CD4-positive, CD25-positive, alpha-beta regulatory T cell (primary cell): ENCODE results near the gene ABO. TPM values are rescaled to one million over a fixed set of nuclear protein-coding genes. Genes with fewer than 3 reads are reported as not detected.

ENCODE experiments used
- ATAC-seq, 2 donors: fragments of 150-1000 bp; cut with Tn5 transposase; one replicate each; pipeline ENCODE4 v1.10.0; 2021; ENCODE audit warnings: low read depth in 2 of 2, moderate number of reproducible peaks in 2 of 2, moderate library complexity in 1 of 2
- DNase-seq, 3 donors: peaks; one replicate each; pipeline versions ENCODE4 v3.0.0 to v3.0.0-alpha.2; 2012 to 2022; ENCODE audit warnings: mixed read lengths in 1 of 3
- H3K27ac ChIP-seq: one replicate; pipeline ENCODE4 v1.7.0; 2013; ENCODE audit warnings: mild to moderate bottlenecking, low read length; ENCODE audit not compliant: insufficient read depth, poor library complexity, severe bottlenecking
- H3K27me3 ChIP-seq: one replicate; pipeline ENCODE4 v1.7.0; 2013; ENCODE audit warnings: low read length; ENCODE audit not compliant: control insufficient read depth, insufficient read depth
- H3K36me3 ChIP-seq: one replicate; pipeline ENCODE4 v1.7.0; 2013; ENCODE audit warnings: mild to moderate bottlenecking, low read length, moderate library complexity; ENCODE audit not compliant: control insufficient read depth, insufficient read depth
- H3K4me1 ChIP-seq: 2 replicates; pipeline ENCODE4 v1.7.0; 2013; ENCODE audit warnings: mild to moderate bottlenecking, low read length; ENCODE audit not compliant: insufficient read depth, control insufficient read depth, poor library complexity, severe bottlenecking
- H3K4me3 ChIP-seq: one replicate; pipeline ENCODE4 v1.7.0; 2013; ENCODE audit warnings: low read depth, mild to moderate bottlenecking, low read length, moderate library complexity
- H3K9me3 ChIP-seq, 2 experiments: 1 replicate in 1 of 2; 2 replicates in 1 of 2; pipeline ENCODE4 v1.7.0; 2013; ENCODE audit warnings: low read length in 2 of 2, mild to moderate bottlenecking in 1 of 2, moderate library complexity in 1 of 2; ENCODE audit not compliant: control insufficient read depth in 2 of 2
- H3K27ac Mint-ChIP-seq, 3 donors: one replicate each; pipeline ENCODE4 v1.8.0; 2020 to 2022; ENCODE audit warnings: mild to moderate bottlenecking in 3 of 3, mixed read lengths in 3 of 3, moderate library complexity in 2 of 3
- H3K27me3 Mint-ChIP-seq: one replicate; pipeline ENCODE4 v1.8.0; 2022; ENCODE audit warnings: mild to moderate bottlenecking, mixed read lengths
- H3K36me3 Mint-ChIP-seq: one replicate; pipeline ENCODE4 v1.8.0; 2020; ENCODE audit warnings: mixed read lengths
- H3K4me1 Mint-ChIP-seq, 4 donors: one replicate each; pipeline ENCODE4 v1.8.0; 2020 to 2022; ENCODE audit warnings: mixed read lengths in 4 of 4, mild to moderate bottlenecking in 1 of 4
- H3K4me3 Mint-ChIP-seq, 4 donors: one replicate each; pipeline ENCODE4 v1.8.0; 2020 to 2022; ENCODE audit warnings: mild to moderate bottlenecking in 4 of 4, mixed read lengths in 4 of 4, moderate library complexity in 3 of 4
- H3K9me3 Mint-ChIP-seq, 7 donors: one replicate each; pipeline ENCODE4 v1.8.0; 2020 to 2022; ENCODE audit warnings: mixed read lengths in 7 of 7, mild to moderate bottlenecking in 3 of 7, moderate library complexity in 2 of 7
- polyA plus RNA-seq, 4 donors: library from polyadenylated mRNA; unstranded; fragments of 300-500 nt; fragmentation: Illumina TruSeq; gene quantifications; one replicate each; pipeline ENCODE4 v1.2.3, GENCODE V29; 2021
- total RNA-seq: library from RNA; stranded (reverse); gene quantifications from one replicate; pipeline ENCODE4 v1.2.3, GENCODE V29; 2022

The ABO gene
- total and polyA plus RNA-seq, 5 donors from 2014 or later, result 0.62 TPM; not detected in 4

DNA sequence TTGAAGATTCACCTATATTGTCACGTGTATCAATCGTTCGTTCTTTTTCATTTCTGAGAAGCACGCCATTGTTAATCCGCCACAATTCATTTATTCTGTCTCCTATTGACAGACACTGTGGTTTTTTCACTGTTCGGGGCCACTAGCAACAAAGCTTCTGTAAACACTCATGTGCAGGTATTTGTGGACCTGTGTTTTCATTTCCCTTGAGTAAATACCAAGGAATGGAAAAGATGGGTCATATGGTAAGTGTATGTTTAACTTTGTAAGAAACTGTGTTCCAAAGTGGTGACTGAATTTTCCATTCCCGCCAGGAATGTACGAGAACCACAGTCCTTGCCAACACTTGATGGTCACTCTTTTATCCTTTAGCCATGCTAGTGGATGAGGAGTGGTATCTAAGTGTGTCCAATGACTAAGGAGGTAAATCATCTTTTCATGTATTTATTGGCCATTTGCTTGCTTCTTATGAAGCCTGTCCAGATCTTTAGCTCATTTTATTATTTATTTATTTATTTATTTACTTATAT, 10.7 kb downstream of the ABO start:
- Mint-ChIP-seq H3K4me1 (no peaks in the 10 kb centered on the region), H3K4me3 (no peak overlapping the region), H3K27ac (no peak overlapping the region), H3K9me3 (no peaks in the 10 kb centered on the region), H3K36me3 (no peaks in the 10 kb centered on the region), H3K27me3 (peaks cover 30% of the 10 kb centered on the region)
- ATAC-seq (no peak), DNase-seq (no peak)
- Histone ChIP-seq H3K36me3 (no peaks in the 10 kb centered on the region), H3K4me1 (no peaks in the 10 kb centered on the region), H3K9me3 (no peaks in the 10 kb centered on the region), H3K27ac (no peak overlapping the region), H3K27me3 (no peaks in the 10 kb centered on the region), H3K4me3 (no peak overlapping the region)

DNA sequence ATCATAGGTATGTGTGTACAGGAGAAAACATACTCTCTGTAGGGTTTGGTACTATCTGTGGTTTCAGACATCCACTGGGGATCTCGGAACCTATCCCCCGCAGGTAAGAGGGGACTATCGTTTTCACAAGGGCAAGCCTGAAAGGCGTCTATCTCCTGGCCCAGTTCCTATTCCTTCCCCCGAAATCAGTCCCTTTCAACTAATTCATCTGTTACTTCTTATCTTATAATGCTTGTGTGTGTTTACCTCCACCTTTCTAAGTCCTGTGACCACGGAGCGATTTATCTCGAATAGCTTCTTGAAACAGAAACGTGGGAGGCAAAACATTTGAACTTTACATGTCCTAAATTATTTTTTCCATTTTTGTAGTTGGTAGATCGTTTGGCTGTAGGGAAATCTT, 11.4 kb downstream of the ABO start:
- H3K36me3 Mint-ChIP-seq, result no peaks in the 10 kb centered on the region
- no peak overlapping the region for H3K27ac ChIP-seq
- no peaks in the 10 kb centered on the region for H3K36me3 ChIP-seq
- no peak overlapping the region for H3K27ac Mint-ChIP-seq
- ATAC-seq (no peak), DNase-seq (no peak)
- no peak overlapping the region for H3K4me3 Mint-ChIP-seq
- no peaks in the 10 kb centered on the region for H3K9me3 Mint-ChIP-seq
- no peak overlapping the region for H3K4me3 ChIP-seq
- H3K4me1 Mint-ChIP-seq, result no peaks in the 10 kb centered on the region
- H3K27me3 ChIP-seq, result no peaks in the 10 kb centered on the region
- H3K27me3 Mint-ChIP-seq, result peaks cover 22% of the 10 kb centered on the region
- no peaks in the 10 kb centered on the region for H3K4me1 ChIP-seq
- H3K9me3 ChIP-seq, result no peaks in the 10 kb centered on the region

DNA sequence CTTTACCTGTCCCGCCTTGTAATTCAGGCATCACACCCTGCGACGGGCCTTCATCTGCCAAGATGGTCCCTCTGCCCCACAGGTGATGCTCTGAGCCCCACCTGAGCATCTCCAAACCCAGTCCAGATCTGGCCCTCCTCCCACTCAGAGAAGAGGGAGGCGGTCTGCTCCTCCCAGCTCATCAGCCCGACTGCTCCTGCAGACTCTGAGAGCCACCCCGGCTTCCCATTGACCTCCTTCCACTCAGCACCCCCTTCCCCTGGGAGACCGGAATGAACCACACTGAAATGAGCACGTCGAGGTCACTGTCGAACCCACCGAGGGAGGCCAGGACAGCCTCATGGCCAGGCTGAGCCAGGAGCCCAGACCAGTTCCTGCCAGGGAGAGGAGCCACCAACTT, 12.8 kb downstream of the ABO start:
- H3K27ac ChIP-seq, result no peak overlapping the region
- no peaks in the 10 kb centered on the region for H3K9me3 ChIP-seq
- Mint-ChIP-seq H3K27me3 (peaks cover 14% of the 10 kb centered on the region), H3K36me3 (no peaks in the 10 kb centered on the region), H3K4me3 (no peak overlapping the region), H3K9me3 (no peaks in the 10 kb centered on the region), H3K27ac (no peak overlapping the region), H3K4me1 (no peaks in the 10 kb centered on the region)
- ATAC-seq (no peak), DNase-seq (no peak)
- no peaks in the 10 kb centered on the region for H3K4me1 ChIP-seq
- H3K4me3 ChIP-seq, result no peak overlapping the region
- H3K36me3 ChIP-seq, result no peaks in the 10 kb centered on the region
- no peaks in the 10 kb centered on the region for H3K27me3 ChIP-seq

DNA sequence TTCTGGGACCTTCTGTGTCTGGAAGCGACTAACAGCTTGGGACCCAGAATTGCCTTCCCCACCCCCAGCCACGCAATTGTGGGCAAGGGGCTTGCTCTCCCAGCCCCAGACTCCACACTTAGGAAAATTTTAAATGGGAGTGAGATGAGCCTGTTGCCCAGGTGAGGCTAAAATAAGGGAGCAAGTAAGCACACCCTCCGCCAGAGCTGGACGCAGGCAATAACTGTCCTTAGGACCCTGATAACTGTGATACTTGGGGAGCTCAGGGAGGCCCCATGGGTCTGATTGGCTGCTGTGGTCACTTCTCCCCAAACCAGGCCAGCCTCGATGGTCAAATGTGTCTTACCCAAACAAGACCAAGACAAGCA, 13.3 kb downstream of the ABO start:
- Histone ChIP-seq H3K36me3 (no peaks in the 10 kb centered on the region), H3K27ac (no peak overlapping the region), H3K9me3 (no peaks in the 10 kb centered on the region), H3K27me3 (no peaks in the 10 kb centered on the region), H3K4me3 (no peak overlapping the region), H3K4me1 (no peaks in the 10 kb centered on the region)
- Mint-ChIP-seq H3K9me3 (no peaks in the 10 kb centered on the region), H3K36me3 (no peaks in the 10 kb centered on the region), H3K27ac (no peak overlapping the region), H3K4me1 (no peaks in the 10 kb centered on the region), H3K27me3 (peaks cover 11% of the 10 kb centered on the region), H3K4me3 (no peak overlapping the region)
- ATAC-seq (no peak), DNase-seq (no peak)

DNA sequence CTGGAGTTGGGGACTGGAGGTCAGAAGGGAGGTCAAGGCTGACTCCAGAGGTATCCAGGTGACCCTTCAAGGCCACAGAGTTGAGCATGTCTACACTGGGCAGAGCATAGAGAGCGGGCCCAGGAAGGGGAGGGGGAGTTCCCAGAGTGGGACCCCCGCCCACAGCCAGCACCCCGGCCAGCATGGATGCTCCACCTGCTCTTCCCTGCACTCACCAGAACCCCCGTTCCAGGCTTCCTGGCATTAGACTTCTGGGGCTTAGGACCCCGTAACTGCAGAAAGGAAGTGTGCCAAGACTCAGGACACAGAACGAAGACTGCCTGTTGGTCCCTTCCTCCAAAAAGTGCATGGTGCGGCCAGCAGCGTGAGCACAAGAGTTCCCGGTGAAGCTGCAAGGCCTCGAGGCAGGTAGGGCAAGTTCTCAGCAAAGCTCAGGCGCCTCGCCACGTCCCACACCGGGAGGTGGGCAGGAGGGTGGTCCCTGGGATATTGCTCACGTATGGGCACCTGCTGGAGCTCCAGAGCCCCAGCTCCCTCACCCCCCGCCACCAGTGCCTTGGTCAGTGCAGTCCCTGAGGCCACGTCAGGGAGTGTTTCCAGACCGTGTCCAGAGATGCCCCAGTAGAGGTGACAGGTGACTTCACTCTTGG, 13.8 kb downstream of the ABO start:
- no peaks in the 10 kb centered on the region for H3K36me3 ChIP-seq
- Mint-ChIP-seq H3K9me3 (no peaks in the 10 kb centered on the region), H3K27ac (no peak overlapping the region), H3K36me3 (no peaks in the 10 kb centered on the region), H3K4me1 (no peaks in the 10 kb centered on the region), H3K4me3 (no peak overlapping the region), H3K27me3 (peaks cover 7% of the 10 kb centered on the region)
- no peak overlapping the region for H3K4me3 ChIP-seq
- ATAC-seq (no peak), DNase-seq (no peak)
- no peak overlapping the region for H3K27ac ChIP-seq
- H3K4me1 ChIP-seq, result no peaks in the 10 kb centered on the region
- H3K27me3 ChIP-seq, result no peaks in the 10 kb centered on the region
- no peaks in the 10 kb centered on the region for H3K9me3 ChIP-seq

DNA sequence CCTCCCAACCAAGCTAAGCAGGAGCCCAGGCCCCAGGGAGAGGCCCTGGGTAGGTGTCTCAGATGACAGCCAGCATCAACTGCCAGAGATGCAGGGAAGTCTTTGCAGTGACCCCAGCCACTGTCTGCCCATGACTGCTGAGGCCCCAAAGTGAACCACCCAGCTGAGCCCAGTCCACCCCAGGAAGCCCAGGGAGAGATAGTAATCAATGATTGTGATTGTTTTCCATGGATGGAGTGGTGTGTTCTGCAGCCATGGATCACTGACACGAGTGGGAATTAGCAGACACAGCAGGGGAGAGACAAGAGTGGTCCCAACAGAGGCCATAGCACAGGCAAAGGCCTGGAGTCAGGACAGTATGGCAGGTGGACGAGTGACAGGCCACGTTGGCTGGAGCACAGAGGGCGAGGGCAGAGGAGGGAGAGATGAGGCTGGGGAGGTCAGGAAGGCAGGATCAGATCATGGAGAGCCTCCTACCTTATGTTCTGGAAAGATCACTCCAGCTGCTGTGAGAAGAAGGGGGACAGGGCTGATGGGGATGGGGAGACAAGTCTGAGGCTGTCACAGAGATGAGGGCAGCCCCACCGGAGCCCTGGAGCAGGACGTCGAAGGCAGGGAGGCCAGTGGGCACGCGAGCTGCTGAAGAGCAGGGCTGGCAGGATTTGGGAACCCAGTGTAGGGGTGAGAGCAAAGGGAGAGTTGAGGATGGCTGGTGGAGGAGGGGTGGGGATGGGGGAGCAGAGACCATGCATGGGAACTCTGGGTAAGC, 14.5 kb downstream of the ABO start:
- Mint-ChIP-seq H3K4me1 (no peaks in the 10 kb centered on the region), H3K36me3 (no peaks in the 10 kb centered on the region), H3K4me3 (no peak overlapping the region), H3K27ac (no peak overlapping the region), H3K27me3 (peaks cover 7% of the 10 kb centered on the region), H3K9me3 (no peaks in the 10 kb centered on the region)
- Histone ChIP-seq H3K4me3 (no peak overlapping the region), H3K27me3 (no peaks in the 10 kb centered on the region), H3K9me3 (no peaks in the 10 kb centered on the region), H3K36me3 (no peaks in the 10 kb centered on the region), H3K4me1 (no peaks in the 10 kb centered on the region), H3K27ac (no peak overlapping the region)
- no peak for ATAC-seq
- no peak for DNase-seq

DNA sequence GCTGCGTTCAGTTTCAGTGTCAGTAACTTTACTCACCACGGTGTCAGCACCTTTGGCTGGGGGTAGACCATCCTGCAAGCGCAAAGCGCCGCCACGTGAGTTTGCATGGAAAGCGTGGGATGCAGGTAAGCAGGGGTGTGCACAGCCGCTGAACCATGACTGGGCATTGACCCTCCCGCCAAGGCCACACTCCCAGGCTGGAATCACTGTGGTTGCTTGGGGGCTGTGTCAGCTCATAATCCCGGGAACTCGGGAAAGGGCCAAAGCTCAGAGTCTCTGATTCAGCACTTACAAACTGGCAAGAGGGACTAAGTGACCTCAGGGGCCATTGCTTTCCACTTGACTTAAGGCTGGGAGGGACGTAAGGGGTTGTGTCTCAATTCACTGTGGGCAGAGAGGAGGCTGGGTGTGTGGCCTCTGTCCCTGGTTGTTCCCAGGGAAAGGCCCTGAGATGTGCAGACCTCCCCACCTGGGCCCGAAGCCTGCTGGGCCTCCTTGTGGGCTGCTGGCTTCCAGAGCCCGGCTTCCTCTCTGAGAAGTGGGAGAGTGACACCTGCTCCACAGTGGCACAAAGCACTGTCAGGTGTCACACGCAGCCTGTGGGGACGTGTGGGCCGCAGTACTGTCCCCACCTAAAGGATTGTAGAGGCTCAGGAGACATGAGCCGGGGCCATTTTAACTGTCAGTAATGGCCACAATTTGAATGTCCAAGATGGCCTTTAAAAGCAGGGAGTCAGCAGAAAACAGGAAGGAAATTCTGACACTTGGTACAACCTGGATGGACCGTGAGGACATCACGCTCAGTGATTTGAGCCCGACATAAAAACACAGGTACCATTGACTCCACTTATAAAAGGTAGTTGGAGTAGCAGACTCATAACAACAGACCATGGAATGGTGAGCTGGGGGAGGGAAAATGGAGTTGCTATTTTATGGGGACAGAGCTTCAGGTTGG, 16.7 kb downstream of the ABO start:
- Mint-ChIP-seq H3K36me3 (no peaks in the 10 kb centered on the region), H3K4me3 (no peak overlapping the region), H3K4me1 (no peaks in the 10 kb centered on the region), H3K9me3 (no peaks in the 10 kb centered on the region), H3K27me3 (peaks cover 9% of the 10 kb centered on the region), H3K27ac (no peak overlapping the region)
- no peak overlapping the region for H3K4me3 ChIP-seq
- H3K27ac ChIP-seq, result no peak overlapping the region
- no peaks in the 10 kb centered on the region for H3K36me3 ChIP-seq
- ATAC-seq (no peak), DNase-seq (no peak)
- no peaks in the 10 kb centered on the region for H3K4me1 ChIP-seq
- H3K9me3 ChIP-seq, result no peaks in the 10 kb centered on the region
- no peaks in the 10 kb centered on the region for H3K27me3 ChIP-seq
